ENCODE measurements around the gene IDI2.

DNA sequence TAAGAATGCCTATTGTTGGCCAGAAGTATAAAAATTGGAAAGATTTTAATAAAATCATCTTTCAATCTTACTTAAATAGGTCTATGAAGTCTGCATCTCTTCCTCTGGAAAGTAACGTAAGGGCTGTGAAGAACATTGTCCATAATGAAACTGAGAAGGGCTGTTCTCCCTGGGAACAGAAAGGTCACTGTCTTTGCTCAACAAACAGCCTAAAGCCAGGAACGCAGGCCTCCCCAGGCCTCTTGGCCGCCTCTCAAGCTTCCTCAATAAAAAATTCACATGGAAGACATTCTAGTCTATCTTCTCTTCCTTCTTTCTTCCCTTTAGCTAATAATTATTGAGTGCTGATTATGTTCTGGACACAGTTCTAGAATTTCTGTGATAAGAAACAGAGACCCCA, 9.1 kb upstream of the IDI2 start:
- TF ChIP-seq, protein P1, sequence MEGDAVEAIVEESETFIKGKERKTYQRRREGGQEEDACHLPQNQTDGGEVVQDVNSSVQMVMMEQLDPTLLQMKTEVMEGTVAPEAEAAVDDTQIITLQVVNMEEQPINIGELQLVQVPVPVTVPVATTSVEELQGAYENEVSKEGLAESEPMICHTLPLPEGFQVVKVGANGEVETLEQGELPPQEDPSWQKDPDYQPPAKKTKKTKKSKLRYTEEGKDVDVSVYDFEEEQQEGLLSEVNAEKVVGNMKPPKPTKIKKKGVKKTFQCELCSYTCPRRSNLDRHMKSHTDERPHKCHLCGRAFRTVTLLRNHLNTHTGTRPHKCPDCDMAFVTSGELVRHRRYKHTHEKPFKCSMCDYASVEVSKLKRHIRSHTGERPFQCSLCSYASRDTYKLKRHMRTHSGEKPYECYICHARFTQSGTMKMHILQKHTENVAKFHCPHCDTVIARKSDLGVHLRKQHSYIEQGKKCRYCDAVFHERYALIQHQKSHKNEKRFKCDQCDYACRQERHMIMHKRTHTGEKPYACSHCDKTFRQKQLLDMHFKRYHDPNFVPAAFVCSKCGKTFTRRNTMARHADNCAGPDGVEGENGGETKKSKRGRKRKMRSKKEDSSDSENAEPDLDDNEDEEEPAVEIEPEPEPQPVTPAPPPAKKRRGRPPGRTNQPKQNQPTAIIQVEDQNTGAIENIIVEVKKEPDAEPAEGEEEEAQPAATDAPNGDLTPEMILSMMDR (IDR thresholded peaks at IDR 0.05) = no peak
- no peak for TF ChIP-seq POLR2A (IDR thresholded peaks at IDR 0.05)

Data from Peyer's patch (tissue), 4 donors.